IMR-90 (cell line): ENCODE data around the gene ZFX.
"Not testable (repeated sequence)": the region's sequence is repeated elsewhere in the genome, so short reads cannot be mapped to it uniquely, and the experiment has no call there.

Source experiments
- BHLHE40 ChIP-seq: fragments of 150-350 bp; IDR thresholded peaks from 2 replicates; pipeline ENCODE4 v1.6.1; 2016; ENCODE audit warnings: mild to moderate bottlenecking, low read depth, low read length
- CEBPB ChIP-seq: IDR thresholded peaks from 2 replicates; pipeline ENCODE4 v1.6.1; 2012; ENCODE audit warnings: low read depth, low read length, improper control_type of control experiment
- CHD1 ChIP-seq: IDR thresholded peaks from 2 replicates; pipeline ENCODE4 v1.6.1; 2012; ENCODE audit warnings: low read depth, low read length, improper control_type of control experiment
- FOS ChIP-seq: fragments of 150-350 bp; IDR thresholded peaks from 2 replicates; pipeline ENCODE4 v1.6.1; 2016; ENCODE audit warnings: low read depth, low read length
- MAFK ChIP-seq: IDR thresholded peaks from 2 replicates; pipeline ENCODE4 v1.6.1; 2012; ENCODE audit warnings: low read depth, low read length, improper control_type of control experiment
- MAZ ChIP-seq: IDR thresholded peaks from 2 replicates; pipeline ENCODE4 v1.6.1; 2012; ENCODE audit warnings: low read depth, mild to moderate bottlenecking, low read length, improper control_type of control experiment, moderate library complexity, borderline replicate concordance
- MXI1 ChIP-seq: IDR thresholded peaks from 2 replicates; pipeline ENCODE4 v1.6.1; 2012; ENCODE audit warnings: low read depth, mild to moderate bottlenecking, low read length, moderate library complexity, borderline replicate concordance
- POLR2A ChIP-seq: IDR thresholded peaks from 2 replicates; pipeline ENCODE4 v1.6.1; 2012; ENCODE audit warnings: mild to moderate bottlenecking, low read depth, low read length
- RAD21 ChIP-seq: IDR thresholded peaks from 2 replicates; pipeline ENCODE4 v1.6.1; 2012; ENCODE audit warnings: low read length, improper control_type of control experiment
- SMC3 ChIP-seq: fragments of 150-350 bp; IDR thresholded peaks from 2 replicates; pipeline ENCODE4 v1.6.1; 2016; ENCODE audit warnings: low read depth, mild to moderate bottlenecking, antibody characterized with exemption, low read length, moderate library complexity
- TF ChIP-seq, protein P1 (sequence below): conservative IDR thresholded peaks from 2 replicates; pipeline ENCODE4 v1.5.1; 2012; ENCODE audit warnings: mild to moderate bottlenecking, low read depth, low read length, improper control_type of control experiment
- TF ChIP-seq, protein P2 (sequence below): fragments of 150-350 bp; IDR thresholded peaks from 2 replicates; pipeline ENCODE4 v1.6.1; 2017; ENCODE audit warnings: mild to moderate bottlenecking, antibody characterized with exemption, low read length, low read depth

DNA sequence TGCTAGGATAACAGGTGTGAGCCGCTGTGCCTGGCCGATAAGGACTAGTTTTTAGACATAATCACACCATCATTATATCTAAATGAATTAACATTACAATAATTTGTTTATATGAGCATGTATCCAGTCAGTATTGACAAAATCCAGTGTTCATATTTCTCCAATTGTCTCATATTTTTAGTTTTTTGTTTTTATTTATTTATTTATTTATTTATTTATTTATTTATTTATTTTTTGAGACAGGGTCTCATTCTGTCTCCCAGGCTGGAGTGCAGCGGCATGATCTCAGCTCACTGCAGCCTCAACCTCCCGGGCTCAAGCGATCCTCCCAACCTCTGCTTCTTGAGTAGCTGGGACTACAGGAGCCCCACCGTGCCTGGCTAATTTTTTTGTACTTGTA, 5.5 kb upstream of the ZFX start:
- TF ChIP-seq CHD1, RAD21, MXI1, FOS, POLR2A, MAZ, MAFK, CEBPB, SMC3, BHLHE40: not testable (repeated sequence)
- TF ChIP-seq, protein P1, sequence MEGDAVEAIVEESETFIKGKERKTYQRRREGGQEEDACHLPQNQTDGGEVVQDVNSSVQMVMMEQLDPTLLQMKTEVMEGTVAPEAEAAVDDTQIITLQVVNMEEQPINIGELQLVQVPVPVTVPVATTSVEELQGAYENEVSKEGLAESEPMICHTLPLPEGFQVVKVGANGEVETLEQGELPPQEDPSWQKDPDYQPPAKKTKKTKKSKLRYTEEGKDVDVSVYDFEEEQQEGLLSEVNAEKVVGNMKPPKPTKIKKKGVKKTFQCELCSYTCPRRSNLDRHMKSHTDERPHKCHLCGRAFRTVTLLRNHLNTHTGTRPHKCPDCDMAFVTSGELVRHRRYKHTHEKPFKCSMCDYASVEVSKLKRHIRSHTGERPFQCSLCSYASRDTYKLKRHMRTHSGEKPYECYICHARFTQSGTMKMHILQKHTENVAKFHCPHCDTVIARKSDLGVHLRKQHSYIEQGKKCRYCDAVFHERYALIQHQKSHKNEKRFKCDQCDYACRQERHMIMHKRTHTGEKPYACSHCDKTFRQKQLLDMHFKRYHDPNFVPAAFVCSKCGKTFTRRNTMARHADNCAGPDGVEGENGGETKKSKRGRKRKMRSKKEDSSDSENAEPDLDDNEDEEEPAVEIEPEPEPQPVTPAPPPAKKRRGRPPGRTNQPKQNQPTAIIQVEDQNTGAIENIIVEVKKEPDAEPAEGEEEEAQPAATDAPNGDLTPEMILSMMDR, result not testable (repeated sequence)
- TF ChIP-seq, protein P2, sequence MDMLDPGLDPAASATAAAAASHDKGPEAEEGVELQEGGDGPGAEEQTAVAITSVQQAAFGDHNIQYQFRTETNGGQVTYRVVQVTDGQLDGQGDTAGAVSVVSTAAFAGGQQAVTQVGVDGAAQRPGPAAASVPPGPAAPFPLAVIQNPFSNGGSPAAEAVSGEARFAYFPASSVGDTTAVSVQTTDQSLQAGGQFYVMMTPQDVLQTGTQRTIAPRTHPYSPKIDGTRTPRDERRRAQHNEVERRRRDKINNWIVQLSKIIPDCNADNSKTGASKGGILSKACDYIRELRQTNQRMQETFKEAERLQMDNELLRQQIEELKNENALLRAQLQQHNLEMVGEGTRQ, result not testable (repeated sequence)
